Bronchial epithelial cell (primary cell): ENCODE measurements around the gene RUNX2. TPM values are rescaled to one million over a fixed set of nuclear protein-coding genes. Genes with fewer than 3 reads are reported as not detected.

Source experiments
- DNase-seq: peaks from one replicate; pipeline ENCODE4 v3.0.0-alpha.2; 2010; ENCODE audit warnings: low read depth
- FAIRE-seq: peaks from 2 replicates; lab custom pipeline; 2011; peaks lifted over from hg19 to GRCh38; lab: Jason Lieb, UNC
- H3K27me3 ChIP-seq: 2 replicates; pipeline ENCODE4 v1.5.1; 2011; ENCODE audit warnings: low read length; ENCODE audit not compliant: control insufficient read depth, insufficient read depth
- H3K36me3 ChIP-seq: 2 replicates; pipeline ENCODE4 v1.5.1; 2011; ENCODE audit warnings: low read length; ENCODE audit not compliant: control insufficient read depth, insufficient read depth
- H3K4me3 ChIP-seq: 2 replicates; pipeline ENCODE4 v1.5.1; 2011; ENCODE audit warnings: mild to moderate bottlenecking, low read depth, low read length, control low read depth
- total RNA-seq: library from RNA; depleted of rRNA; stranded (reverse); fragments of >200 nt; gene quantifications from 2 replicates; pipeline ENCODE4 v1.2.1, GENCODE V29; 2014
- TF ChIP-seq, protein P1 (sequence below): IDR thresholded peaks from 2 replicates; pipeline ENCODE4 v1.5.1; 2011; ENCODE audit warnings: mild to moderate bottlenecking, moderate library complexity, low read length, control low read depth, inconsistent platforms; ENCODE audit not compliant: insufficient read depth, severe bottlenecking

The RUNX2 gene
- total RNA-seq, 1 donor from 2014 or later, result 0.79 TPM

DNA sequence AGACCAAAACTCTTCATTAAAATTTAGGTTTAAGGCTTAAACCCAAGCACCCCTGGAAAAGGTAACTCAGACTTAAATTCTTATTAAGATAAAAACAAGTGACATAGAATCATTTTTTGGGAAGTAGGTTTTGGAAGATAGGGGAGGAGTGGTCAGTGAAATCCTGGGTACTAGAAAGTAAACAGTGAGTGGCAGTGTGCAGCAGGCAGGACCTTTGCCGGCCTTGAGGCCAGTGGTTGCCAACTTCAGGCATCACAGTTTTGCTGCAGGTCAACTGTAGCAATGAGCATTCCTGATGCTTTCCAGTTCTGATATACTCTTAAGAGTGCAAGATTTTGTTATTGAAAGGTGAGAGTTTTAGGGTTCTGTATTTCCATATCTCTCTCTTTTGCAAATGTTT is 118.9 kb downstream of the RUNX2 start:
- no peak for DNase-seq

DNA sequence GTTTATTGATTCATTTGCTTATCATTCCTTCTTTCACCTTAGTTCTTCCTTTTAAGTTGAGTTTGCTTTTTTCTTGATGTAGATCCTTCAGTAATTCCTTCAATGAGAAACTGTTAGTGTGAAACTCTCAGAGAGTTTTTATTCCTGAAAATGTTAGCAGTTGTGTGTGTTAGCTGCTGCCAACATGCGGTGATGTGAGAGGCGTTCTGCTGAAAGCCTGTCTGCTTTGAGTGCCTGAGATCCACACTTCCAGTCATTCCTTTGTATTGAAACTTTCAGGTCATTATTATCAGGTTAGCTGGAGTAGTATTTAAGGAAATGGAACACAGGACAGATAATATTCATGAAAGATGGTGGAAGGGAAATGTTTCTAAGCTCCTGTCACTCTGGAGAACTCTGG is 119.6 kb downstream of the RUNX2 start:
- FAIRE-seq (no peak), DNase-seq (peak; percentile 12)
- Histone ChIP-seq H3K36me3 (no peaks in the 10 kb centered on the region), H3K27me3 (no peaks in the 10 kb centered on the region), H3K4me3 (no peak overlapping the region)
- TF ChIP-seq, protein P1, sequence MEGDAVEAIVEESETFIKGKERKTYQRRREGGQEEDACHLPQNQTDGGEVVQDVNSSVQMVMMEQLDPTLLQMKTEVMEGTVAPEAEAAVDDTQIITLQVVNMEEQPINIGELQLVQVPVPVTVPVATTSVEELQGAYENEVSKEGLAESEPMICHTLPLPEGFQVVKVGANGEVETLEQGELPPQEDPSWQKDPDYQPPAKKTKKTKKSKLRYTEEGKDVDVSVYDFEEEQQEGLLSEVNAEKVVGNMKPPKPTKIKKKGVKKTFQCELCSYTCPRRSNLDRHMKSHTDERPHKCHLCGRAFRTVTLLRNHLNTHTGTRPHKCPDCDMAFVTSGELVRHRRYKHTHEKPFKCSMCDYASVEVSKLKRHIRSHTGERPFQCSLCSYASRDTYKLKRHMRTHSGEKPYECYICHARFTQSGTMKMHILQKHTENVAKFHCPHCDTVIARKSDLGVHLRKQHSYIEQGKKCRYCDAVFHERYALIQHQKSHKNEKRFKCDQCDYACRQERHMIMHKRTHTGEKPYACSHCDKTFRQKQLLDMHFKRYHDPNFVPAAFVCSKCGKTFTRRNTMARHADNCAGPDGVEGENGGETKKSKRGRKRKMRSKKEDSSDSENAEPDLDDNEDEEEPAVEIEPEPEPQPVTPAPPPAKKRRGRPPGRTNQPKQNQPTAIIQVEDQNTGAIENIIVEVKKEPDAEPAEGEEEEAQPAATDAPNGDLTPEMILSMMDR, result no peak

More for the DNA sequence above, 118.9 kb downstream of the RUNX2 start:
- TF ChIP-seq, protein P1, result no peak
- Histone ChIP-seq H3K36me3 (no peaks in the 10 kb centered on the region), H3K27me3 (no peaks in the 10 kb centered on the region), H3K4me3 (no peak overlapping the region)
- FAIRE-seq, result no peak

DNA sequence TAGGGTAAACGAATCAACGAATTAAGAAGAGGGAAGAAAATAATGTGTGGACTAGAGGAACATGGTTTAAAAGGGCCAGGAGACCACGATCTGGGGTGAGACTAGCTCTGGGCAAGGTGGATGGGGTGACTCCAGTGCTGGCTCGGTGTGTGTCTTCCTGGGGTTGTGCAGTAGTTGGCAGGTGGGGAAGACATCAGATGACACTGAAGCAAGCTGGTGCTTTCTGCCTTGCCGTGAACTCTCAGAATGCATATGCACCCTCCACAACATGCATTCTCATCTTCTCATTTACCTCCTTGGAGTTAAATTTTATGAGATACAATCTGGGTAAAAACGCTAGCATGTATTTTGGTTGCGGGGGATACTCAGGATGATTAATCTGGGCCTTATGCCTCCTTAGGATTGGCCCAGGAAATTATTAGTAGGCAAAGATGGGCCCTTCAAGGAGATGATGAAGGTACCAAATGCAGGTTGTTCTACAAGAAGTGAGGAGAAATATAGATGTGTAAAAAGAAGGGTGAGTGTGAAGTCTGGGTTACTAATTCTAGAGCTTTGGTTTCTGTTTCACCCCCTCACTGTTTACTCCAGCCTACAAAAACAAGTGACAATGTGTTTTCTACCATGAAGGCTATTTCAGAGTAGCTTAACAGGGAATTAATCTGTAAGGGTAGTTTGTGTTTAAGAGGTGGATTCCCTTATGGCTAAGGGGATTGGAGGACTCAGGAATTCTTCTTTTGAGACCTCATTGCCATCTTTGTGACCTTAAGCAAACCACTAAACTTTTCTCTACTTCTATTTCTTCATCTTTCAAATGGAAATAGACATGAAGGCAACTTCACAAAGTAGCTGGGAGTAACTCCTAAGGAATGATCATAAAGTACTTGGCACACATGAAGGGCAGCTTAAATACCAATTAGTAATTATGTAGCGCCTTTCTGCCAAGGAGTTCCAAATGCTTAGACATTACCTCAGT is 120.6 kb downstream of the RUNX2 start:
- H3K36me3 ChIP-seq, result no peaks in the 10 kb centered on the region
- H3K4me3 ChIP-seq, result no peak overlapping the region
- TF ChIP-seq, protein P1, result no peak
- no peak for DNase-seq
- FAIRE-seq, result no peak
- no peaks in the 10 kb centered on the region for H3K27me3 ChIP-seq

- Histone ChIP-seq H3K4me3 (no peak overlapping the region), H3K27me3 (no peaks in the 10 kb centered on the region), H3K36me3 (no peaks in the 10 kb centered on the region)
- TF ChIP-seq, protein P1, result no peak
- FAIRE-seq (no peak), DNase-seq (no peak)
Observed at GRCh38 chr6:45450132-45450531, 122.0 kb downstream of the RUNX2 start.

GRCh38 chr6:45450831-45451230 is 122.7 kb downstream of the RUNX2 start:
- TF ChIP-seq, protein P1, result no peak
- H3K27me3 ChIP-seq, result no peaks in the 10 kb centered on the region
- H3K36me3 ChIP-seq, result no peaks in the 10 kb centered on the region
- DNase-seq, result no peak
- no peak overlapping the region for H3K4me3 ChIP-seq
- no peak for FAIRE-seq
